GM23338 (cell line): ENCODE data around the gene P2RX7. TPM values are rescaled to one million over a fixed set of nuclear protein-coding genes. Genes with fewer than 3 reads are reported as not detected.

Experiments used
- ATAC-seq: fragments of 200-7000 bp; cut with Tn5 transposase; 3 replicates; pipeline ENCODE4 v1.9.1; 2020
- DNase-seq: peaks from one replicate; pipeline ENCODE4 v3.0.0-alpha.2; 2015; ENCODE audit warnings: low spot score
- H2AFZ ChIP-seq: fragments of 200-600 bp; sonication (generic); 2 replicates; pipeline ENCODE4 v1.8.0; 2016; ENCODE audit warnings: antibody characterized with exemption, mild to moderate bottlenecking, moderate library complexity
- H3F3A ChIP-seq: fragments of 200-600 bp; sonication (generic); replicated peaks from 2 replicates; pipeline ENCODE4 v1.8.0; 2017; ENCODE audit warnings: antibody characterized with exemption, mixed run types, low read depth
- H3K27ac ChIP-seq: fragments of 200-600 bp; sonication (generic); 2 replicates; pipeline ENCODE4 v1.6.1; 2016; ENCODE audit warnings: low read depth
- H3K27me3 ChIP-seq: fragments of 200-600 bp; sonication (generic); 2 replicates; pipeline ENCODE4 v1.8.0; 2016; ENCODE audit warnings: mild to moderate bottlenecking, mixed run types, moderate library complexity; ENCODE audit not compliant: insufficient read depth
- H3K36me3 ChIP-seq: fragments of 200-600 bp; sonication (generic); 2 replicates; pipeline ENCODE4 v1.8.0; 2016; ENCODE audit warnings: mild to moderate bottlenecking; ENCODE audit not compliant: insufficient read depth
- H3K4me1 ChIP-seq: fragments of 200-600 bp; sonication (generic); 2 replicates; pipeline ENCODE4 v1.8.0; 2016; ENCODE audit warnings: mild to moderate bottlenecking, moderate library complexity; ENCODE audit not compliant: insufficient read depth
- H3K4me2 ChIP-seq: fragments of 200-600 bp; sonication (generic); 2 replicates; pipeline ENCODE4 v1.7.1; 2017; ENCODE audit warnings: mixed run types
- H3K4me3 ChIP-seq: fragments of 200-600 bp; sonication (generic); 2 replicates; pipeline ENCODE4 v1.6.1; 2016; ENCODE audit warnings: mixed run types
- H3K79me2 ChIP-seq: fragments of 200-600 bp; sonication (generic); replicated peaks from 2 replicates; pipeline ENCODE4 v1.8.0; 2017; ENCODE audit warnings: mild to moderate bottlenecking; ENCODE audit not compliant: insufficient read depth
- H3K9me2 ChIP-seq: fragments of 200-600 bp; sonication (generic); 2 replicates; pipeline ENCODE4 v1.8.0; 2017; ENCODE audit not compliant: insufficient read depth
- H4K20me1 ChIP-seq: fragments of 200-600 bp; sonication (generic); replicated peaks from 2 replicates; pipeline ENCODE4 v1.8.0; 2017; ENCODE audit warnings: mild to moderate bottlenecking; ENCODE audit not compliant: insufficient read depth
- H3K27ac Mint-ChIP-seq: 2 replicates; pipeline ENCODE4 v1.8.0; 2020; ENCODE audit warnings: inconsistent platforms, mild to moderate bottlenecking, moderate library complexity, mixed read lengths
- H3K27me3 Mint-ChIP-seq: 3 replicates; pipeline ENCODE4 v1.8.0; 2022; ENCODE audit warnings: low read depth, mild to moderate bottlenecking, moderate library complexity, mixed read lengths, inconsistent platforms; ENCODE audit not compliant: insufficient read depth, poor library complexity
- H3K36me3 Mint-ChIP-seq: 3 replicates; pipeline ENCODE4 v1.8.0; 2021; ENCODE audit warnings: low read depth, mild to moderate bottlenecking, inconsistent platforms, moderate library complexity, mixed read lengths
- H3K4me1 Mint-ChIP-seq: 3 replicates; pipeline ENCODE4 v1.8.0; 2020; ENCODE audit warnings: mild to moderate bottlenecking, inconsistent platforms, mixed read lengths
- H3K4me3 Mint-ChIP-seq: 3 replicates; pipeline ENCODE4 v1.8.0; 2021; ENCODE audit warnings: moderate library complexity, mild to moderate bottlenecking, inconsistent platforms, mixed read lengths
- H3K9me3 Mint-ChIP-seq: 3 replicates; pipeline ENCODE4 v1.8.0; 2020; ENCODE audit warnings: moderate library complexity, mild to moderate bottlenecking, inconsistent platforms, mixed read lengths
- CTCF ChIP-seq, 2 experiments: fragments of 200-600 bp in 1 of 2; sonication (generic) in 1 of 2; conservative IDR thresholded peaks; 2 replicates each; pipeline versions ENCODE4 v1.5.1 to v1.6.1; 2016 to 2017; ENCODE audit warnings: antibody characterized with exemption in 2 of 2, low read depth in 2 of 2, mild to moderate bottlenecking in 2 of 2, moderate library complexity in 1 of 2
- EZH2 ChIP-seq: fragments of 200-600 bp; sonication (generic); IDR thresholded peaks from one replicate; pipeline ENCODE4 v1.8.0; 2017; ENCODE audit warnings: antibody characterized with exemption, mild to moderate bottlenecking, low read depth; ENCODE audit not compliant: unreplicated experiment
- JUNB ChIP-seq: IDR thresholded peaks from one replicate; pipeline ENCODE4 v1.6.1; 2016; ENCODE audit warnings: antibody characterized with exemption; ENCODE audit not compliant: unreplicated experiment
- NANOG ChIP-seq: IDR thresholded peaks from 2 replicates; pipeline ENCODE4 v1.6.1; 2016; ENCODE audit warnings: antibody characterized with exemption, borderline replicate concordance
- POLR2AphosphoS5 ChIP-seq: IDR thresholded peaks from 2 replicates; pipeline ENCODE4 v1.6.1; 2016; ENCODE audit warnings: antibody characterized with exemption, low read depth
- REST ChIP-seq: IDR thresholded peaks from one replicate; pipeline ENCODE4 v1.6.1; 2018; ENCODE audit warnings: antibody characterized with exemption; ENCODE audit not compliant: unreplicated experiment
- STAT1 ChIP-seq: IDR thresholded peaks from one replicate; pipeline ENCODE4 v1.6.1; 2016; ENCODE audit warnings: antibody characterized with exemption; ENCODE audit not compliant: unreplicated experiment
- ZNF331 ChIP-seq: fragments of 250-450 bp; sonication (Bioruptor Pico); IDR thresholded peaks from 2 replicates; pipeline ENCODE4 v1.5.0; 2020; ENCODE audit warnings: low read depth, mild to moderate bottlenecking, moderate library complexity
- ZNF462 ChIP-seq: fragments of 250-450 bp; sonication (Bioruptor Pico); IDR thresholded peaks from 2 replicates; pipeline ENCODE4 v1.5.0; 2020; ENCODE audit warnings: mild to moderate bottlenecking, moderate library complexity
- polyA plus RNA-seq: library from polyadenylated mRNA; unstranded; fragments of >200 nt; fragmentation: Nextera tagmentation; extraction: Ambion mirVana; gene quantifications from 2 replicates; pipeline ENCODE4 v1.2.1, GENCODE V29; 2016
- total RNA-seq: library from RNA; depleted of rRNA; stranded (reverse); fragments of >200 nt; shearing (Covaris generic); gene quantifications from 2 replicates; pipeline ENCODE4 v1.2.3, GENCODE V29; 2014

P2RX7 gene
- total and polyA plus RNA-seq, 2 experiments from 2014 or later = 0.24 to 0.48 TPM

- Histone ChIP-seq H3F3A (no peaks in the 10 kb centered on the region), H2AFZ (no peak overlapping the region), H3K36me3 (no peaks in the 10 kb centered on the region), H3K9me2 (0 out of 2 replicates have a peak, but pooled peaks cover 3% of the 10 kb centered on the region), H3K79me2 (no peaks in the 10 kb centered on the region), H3K4me3 (no peak overlapping the region), H3K4me2 (no peak overlapping the region), H3K4me1 (no peaks in the 10 kb centered on the region), H4K20me1 (no peaks in the 10 kb centered on the region), H3K27ac (no peak overlapping the region), H3K27me3 (no peaks in the 10 kb centered on the region)
- Mint-ChIP-seq H3K27me3 (peaks cover 2% of the 10 kb centered on the region), H3K4me1 (no peaks in the 10 kb centered on the region; the same call in 2 of the 3 replicates), H3K4me3 (no peak overlapping the region), H3K27ac (no peak overlapping the region), H3K36me3 (no peaks in the 10 kb centered on the region; the same call in 2 of the 3 replicates), H3K9me3 (peaks cover 4% of the 10 kb centered on the region; the same call in 1 of the 3 replicates)
- ATAC-seq (no peak), DNase-seq (no peak)
- TF ChIP-seq JUNB = no peak
- no peak for TF ChIP-seq ZNF462
- TF ChIP-seq STAT1 = no peak
- TF ChIP-seq CTCF (conservative IDR thresholded peaks at IDR 0.05; ENCODE audit: low read depth in 2 of 2) = no peak
- no peak for TF ChIP-seq EZH2
- no peak for TF ChIP-seq NANOG
- TF ChIP-seq ZNF331 (CRISPR knock-in tag) = no peak
- no peak for TF ChIP-seq REST
- no peak for TF ChIP-seq POLR2AphosphoS5
Measured at GRCh38 chr12:121139286-121139685, 6.6 kb downstream of the P2RX7 start.
